Fibroblast of skin of back (primary cell): ENCODE measurements around the gene KXD1. TPM values are rescaled to one million over a fixed set of nuclear protein-coding genes. Genes with fewer than 3 reads are reported as not detected.
"Not testable (repeated sequence)": the region's sequence is repeated elsewhere in the genome, so short reads cannot be mapped to it uniquely, and the experiment has no call there.

Source experiments
- DNase-seq: peaks from one replicate; pipeline ENCODE4 v3.0.0-alpha.2; 2013
- polyA plus RNA-seq, 2 experiments: library from polyadenylated mRNA; unstranded; fragments of 120-200 nt; gene quantifications; one replicate each; pipeline ENCODE4 v1.2.1, GENCODE V29; 2013; ENCODE audit not compliant: insufficient read length in 2 of 2

KXD1 gene, protein sequence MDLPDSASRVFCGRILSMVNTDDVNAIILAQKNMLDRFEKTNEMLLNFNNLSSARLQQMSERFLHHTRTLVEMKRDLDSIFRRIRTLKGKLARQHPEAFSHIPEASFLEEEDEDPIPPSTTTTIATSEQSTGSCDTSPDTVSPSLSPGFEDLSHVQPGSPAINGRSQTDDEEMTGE
- 122 TPM for polyA plus RNA-seq (2013, experiment 1 of 2; ENCODE audit: insufficient read length)
- 89.1 TPM for polyA plus RNA-seq (2013, experiment 2 of 2; ENCODE audit: insufficient read length)

GRCh38 chr19:18557411-18558201 is at the start of gene KXD1:
TSS of gene KXD1 (plus strand) at chr19:18557870. CDS start at chr19:18562057, 4,187 bp downstream.
- peak; percentile 99 for DNase-seq

- DNase-seq, result no peak
Observed at GRCh38 chr19:18508585-18508984, 49.1 kb upstream of the KXD1 start.

DNA sequence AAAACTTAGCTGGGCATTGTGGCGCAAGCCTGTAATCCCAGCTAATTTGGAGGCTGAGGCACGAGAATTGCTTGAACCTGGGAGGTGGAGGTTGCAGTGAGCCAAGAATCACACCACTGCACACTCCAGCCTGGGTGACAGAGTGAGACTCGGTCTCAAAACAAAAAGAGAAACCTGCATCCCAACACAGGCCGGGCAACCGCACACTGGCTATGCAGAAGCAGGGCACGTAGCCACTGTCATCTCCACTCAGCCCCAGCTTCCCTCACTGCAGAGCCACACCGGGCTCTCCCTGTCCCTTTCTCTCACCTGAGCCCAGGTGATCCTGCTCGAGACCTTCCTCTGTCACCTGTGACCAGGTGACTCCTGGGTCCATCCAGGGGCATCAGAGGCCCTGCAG is 47.5 kb upstream of the KXD1 start:
- no peak for DNase-seq

DNA sequence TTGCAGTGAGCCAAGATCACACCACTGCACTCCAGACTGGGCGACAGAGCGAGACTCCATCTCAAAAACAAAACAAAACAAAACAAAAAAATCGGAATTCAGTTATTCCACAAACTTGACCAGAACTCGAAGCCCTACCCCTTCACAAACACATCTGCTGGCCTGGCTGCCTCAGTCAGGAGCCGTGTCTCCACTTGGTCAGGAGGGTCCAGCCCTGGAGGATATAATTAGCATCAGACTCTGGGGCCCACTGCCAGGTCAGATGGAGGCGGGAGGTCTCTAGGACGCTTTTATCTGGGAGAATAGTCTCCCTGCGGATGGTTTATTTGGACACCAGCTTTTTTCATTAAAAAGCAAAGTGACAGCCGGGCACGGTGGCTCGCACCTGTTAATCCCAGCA is 43.8 kb upstream of the KXD1 start:
- no peak for DNase-seq

GRCh38 chr19:18514800-18515682 is 42.6 kb upstream of the KXD1 start:
- no peak for DNase-seq

DNA sequence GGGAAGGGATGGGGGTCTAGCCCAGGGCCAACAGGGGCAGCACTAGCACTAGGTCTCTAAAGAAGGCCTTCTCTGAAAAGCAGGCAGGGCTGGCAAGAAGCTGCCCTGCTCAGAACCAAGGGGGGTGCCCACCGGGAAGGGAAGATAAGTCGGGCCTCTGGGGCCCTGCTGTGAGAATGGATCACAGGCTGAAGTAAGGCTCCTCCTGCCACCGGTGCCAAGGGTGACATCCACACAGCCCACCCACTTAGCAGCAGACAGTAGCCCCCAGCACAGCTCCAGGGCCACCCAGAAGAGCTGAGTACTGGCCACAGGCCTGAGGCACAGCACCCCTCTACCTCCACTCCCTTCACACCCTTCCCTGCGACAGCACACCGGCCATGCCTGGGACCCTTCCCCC is 41.7 kb upstream of the KXD1 start:
- no peak for DNase-seq

DNA sequence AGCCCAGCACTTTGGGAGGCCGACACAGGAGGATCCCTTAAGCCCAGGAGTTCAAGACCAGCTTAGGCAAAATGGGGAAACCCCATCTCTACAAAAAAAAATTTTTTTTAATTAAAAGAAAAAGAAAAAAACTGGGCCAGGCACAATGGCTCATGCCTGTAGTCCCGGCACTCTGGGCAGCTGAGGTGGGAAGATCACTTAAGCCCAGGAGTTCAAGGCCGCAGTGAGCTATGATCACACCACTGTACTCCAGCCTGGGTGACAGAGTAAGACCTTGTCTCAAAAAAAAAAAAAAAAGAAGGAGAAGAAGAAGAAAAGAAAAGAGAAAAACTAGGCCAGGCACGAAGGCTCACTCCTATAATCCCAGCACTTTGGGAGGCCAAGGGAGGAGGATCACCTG is 40.1 kb upstream of the KXD1 start:
- DNase-seq, result no peak

DNA sequence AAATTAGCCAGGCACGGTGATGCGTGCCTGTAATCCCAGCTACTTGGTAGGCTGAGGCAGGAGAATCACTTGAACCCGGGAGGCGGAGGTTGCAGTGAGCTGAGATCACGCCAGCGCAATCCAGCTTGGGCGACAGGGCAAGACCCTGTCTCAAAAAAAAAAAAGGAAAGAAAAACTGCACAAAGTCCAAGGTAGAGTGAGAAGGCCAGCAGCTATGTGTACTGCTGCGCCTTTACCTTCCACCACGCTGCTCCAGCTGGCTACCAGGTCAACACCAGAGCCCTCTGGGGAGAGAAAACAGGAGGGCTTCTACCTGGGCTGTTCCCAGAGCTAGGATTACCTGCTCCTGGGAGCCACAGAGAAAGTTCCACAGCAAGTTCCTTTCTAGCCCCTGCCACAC is 39.0 kb upstream of the KXD1 start:
- no peak for DNase-seq

DNA sequence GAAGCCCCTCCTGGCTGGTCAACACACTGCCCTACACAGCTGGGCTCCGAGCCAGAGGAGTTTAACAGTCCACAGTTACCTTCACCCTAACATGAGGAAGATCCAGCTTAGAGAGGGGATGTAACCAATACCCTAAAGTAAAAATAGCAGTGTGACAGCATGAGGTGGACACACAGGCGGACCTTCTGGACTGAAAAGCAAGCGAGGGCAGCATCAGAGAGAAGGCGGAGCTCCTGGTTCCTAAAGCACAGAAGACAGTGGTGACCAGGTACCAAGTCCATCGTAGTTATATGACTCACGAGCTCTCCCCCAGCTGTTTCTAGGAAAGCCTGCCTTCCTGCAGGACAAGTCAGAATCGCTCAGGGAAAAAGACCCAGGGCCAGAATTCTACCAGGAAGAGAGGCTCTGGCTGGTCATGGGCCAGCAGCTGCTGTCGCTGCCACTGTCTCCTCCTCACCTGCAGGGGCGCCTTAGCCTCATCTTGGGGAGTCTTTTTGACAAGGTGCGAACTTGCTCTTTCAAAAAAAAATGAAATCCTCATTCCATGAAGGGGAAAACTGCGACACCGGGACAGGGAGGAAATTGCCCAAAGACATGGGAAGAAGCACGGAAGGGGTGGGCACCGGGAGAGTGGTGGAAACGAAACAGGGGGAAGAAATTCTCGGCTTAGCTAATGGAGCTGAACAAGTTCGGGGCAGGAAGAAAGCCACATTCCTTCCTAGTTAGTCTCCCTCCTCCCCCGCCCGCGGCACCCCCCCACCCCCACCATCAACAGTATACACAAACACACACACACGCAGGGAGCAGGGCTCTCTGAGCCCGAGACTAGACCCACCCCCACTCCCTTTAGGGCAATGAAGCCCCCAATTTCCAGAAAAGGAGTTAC is 37.5 kb upstream of the KXD1 start:
- peak; percentile 81 for DNase-seq

DNA sequence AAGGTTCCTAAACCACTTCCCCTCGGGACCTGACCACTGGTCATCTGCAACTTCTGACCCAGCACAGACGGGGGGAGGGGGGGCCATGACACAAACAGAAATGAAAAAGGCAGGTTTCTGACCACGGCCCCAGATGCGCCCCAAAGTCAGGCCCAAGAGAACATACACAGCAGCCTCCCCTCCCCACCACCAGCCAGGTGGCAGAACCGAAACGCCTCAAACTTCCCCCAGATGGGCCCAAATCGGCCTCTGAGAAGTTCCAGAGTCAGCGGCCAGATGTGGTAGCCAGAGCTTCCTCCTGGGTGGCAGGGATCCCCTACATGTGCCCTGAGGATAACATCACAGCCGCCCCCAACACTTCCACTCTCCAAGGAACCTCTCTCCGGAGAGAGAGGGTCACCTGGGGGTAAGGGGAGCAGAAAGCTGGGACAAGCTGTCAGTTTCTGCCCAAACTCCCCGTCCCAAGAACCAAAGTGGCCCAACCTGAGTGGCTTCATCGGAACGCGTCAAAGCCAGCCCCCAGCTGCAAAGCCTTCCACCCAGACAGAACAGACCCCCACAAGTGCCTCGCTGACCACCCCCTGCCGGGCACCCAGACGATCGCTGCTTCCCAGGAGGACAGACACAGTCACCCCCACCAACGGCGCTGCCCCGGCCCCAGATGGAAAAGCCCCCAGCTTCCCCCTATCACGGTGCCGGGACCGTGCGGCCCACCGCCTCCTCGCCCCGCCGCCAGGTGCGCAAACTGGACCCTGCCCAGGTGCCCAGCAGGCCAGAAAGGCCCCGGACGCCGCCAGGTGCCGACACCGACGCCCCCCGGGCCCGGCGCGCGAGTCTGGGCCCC is 36.6 kb upstream of the KXD1 start:
- no peak for DNase-seq

DNA sequence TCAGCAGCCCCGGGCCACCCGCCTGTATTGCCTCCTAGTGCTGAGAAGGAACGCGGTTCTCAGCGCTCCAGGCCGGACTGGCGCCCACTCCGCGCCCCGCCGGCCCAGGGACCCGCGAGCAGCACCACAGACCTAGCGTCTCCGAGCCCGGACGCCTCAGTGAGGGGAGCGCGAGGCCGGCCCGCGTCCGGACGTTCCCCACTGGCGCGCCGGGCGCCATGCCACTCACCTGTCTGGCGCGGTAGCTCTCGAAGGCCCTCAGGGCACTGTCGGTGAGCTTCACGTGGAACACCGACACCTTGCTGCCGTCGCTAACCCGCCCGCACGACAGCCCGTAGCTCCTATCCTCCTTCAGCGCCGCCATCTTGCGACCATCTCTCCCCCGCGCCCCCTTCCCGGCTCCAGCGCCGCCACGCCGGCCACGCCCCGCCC is 36.0 kb upstream of the KXD1 start, which contains the start of gene ELL:
Gene ELL (minus strand): TSS at position 379 of the 432 bp plus-strand sequence. CDS start 15 bp downstream, at position 364.
- DNase-seq, result no peak

- peak; percentile 100 for DNase-seq
Observed at GRCh38 chr19:18522124-18522861, 35.4 kb upstream of the KXD1 start.

- DNase-seq, result not testable (repeated sequence)
Observed at GRCh38 chr19:18522862-18523440, 34.7 kb upstream of the KXD1 start.

GRCh38 chr19:18523841-18524240 is 33.8 kb upstream of the KXD1 start:
- no peak for DNase-seq

DNA sequence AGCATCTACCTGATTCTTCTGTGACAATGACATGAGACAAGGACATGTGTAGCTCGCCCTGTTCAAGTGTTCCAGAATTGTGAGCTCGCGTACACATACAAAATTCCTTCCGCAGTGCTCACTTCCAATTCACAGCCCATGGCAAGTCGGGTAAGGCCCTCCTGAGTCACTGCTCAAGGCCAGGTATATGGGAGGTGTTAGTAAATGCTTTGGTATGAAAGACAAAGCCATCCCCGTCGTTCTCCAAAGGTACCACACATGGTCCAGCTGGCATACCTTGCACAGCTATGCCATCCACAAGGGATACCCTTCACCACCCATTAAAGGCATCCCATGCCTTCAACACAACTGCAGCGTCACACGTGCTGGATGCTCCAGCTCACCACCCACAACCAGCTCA is 31.4 kb upstream of the KXD1 start:
- no peak for DNase-seq

GRCh38 chr19:18529782-18530181 is 27.9 kb upstream of the KXD1 start:
- DNase-seq, result no peak

DNA sequence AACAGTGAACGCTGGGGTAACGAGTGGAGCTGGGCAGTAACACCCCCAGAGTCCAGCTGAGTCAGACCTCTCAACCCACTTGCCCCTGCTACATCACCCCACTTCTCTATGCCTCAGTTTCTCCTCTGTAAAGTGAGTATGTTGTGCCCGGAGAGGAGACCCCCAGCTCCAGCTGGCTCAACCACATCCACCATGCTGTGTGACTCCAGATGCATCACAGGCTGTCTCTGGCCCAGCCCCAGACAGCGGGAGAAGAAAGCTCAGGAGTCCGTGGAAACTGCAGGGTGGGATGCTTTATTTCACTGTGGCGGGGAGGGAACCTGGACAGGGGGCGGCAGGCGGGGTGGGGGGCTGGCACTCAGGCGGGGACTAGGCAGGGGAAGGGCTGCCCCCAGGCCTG is 26.2 kb upstream of the KXD1 start:
- DNase-seq, result no peak

GRCh38 chr19:18532168-18532890 is 25.3 kb upstream of the KXD1 start:
- DNase-seq, result no peak

GRCh38 chr19:18533058-18533457 is 24.6 kb upstream of the KXD1 start:
- no peak for DNase-seq
